Chondrocyte (in vitro differentiated cells): ENCODE data around the gene SFRP2. TPM values are rescaled to one million over a fixed set of nuclear protein-coding genes. Genes with fewer than 3 reads are reported as not detected.

Experiments used
- DNase-seq: peaks from one replicate; pipeline ENCODE4 v3.0.0; 2021; ENCODE audit warnings: mixed read lengths, low spot score
- H3K27ac Mint-ChIP-seq: one replicate; pipeline ENCODE4 v1.8.0; 2021; ENCODE audit warnings: mild to moderate bottlenecking, moderate library complexity, mixed read lengths; ENCODE audit not compliant: unreplicated experiment
- H3K27me3 Mint-ChIP-seq: 2 replicates; pipeline ENCODE4 v1.8.0; 2021; ENCODE audit warnings: low read depth, mixed read lengths
- H3K36me3 Mint-ChIP-seq: 2 replicates; pipeline ENCODE4 v1.8.0; 2021; ENCODE audit warnings: low read depth, mixed read lengths
- H3K4me1 Mint-ChIP-seq: 2 replicates; pipeline ENCODE4 v1.8.0; 2021; ENCODE audit warnings: low read depth, mild to moderate bottlenecking, mixed read lengths
- H3K4me3 Mint-ChIP-seq: one replicate; pipeline ENCODE4 v1.8.0; 2021; ENCODE audit warnings: mild to moderate bottlenecking, moderate library complexity, mixed read lengths; ENCODE audit not compliant: unreplicated experiment
- H3K9me3 Mint-ChIP-seq: 2 replicates; pipeline ENCODE4 v1.8.0; 2021; ENCODE audit warnings: low read depth, mixed read lengths
- total RNA-seq: library from RNA; stranded (reverse); gene quantifications from 3 replicates; pipeline ENCODE4 v1.2.1, GENCODE V29; 2021
- TF ChIP-seq, protein P1 (sequence below): fragments of 200-600 bp; sonication (generic); IDR thresholded peaks from 2 replicates; pipeline ENCODE4 v1.5.0; 2021; ENCODE audit warnings: antibody characterized with exemption, mild to moderate bottlenecking, moderate library complexity

Gene SFRP2
- total RNA-seq, 1 donor from 2014 or later: 120 TPM

- TF ChIP-seq, protein P1, sequence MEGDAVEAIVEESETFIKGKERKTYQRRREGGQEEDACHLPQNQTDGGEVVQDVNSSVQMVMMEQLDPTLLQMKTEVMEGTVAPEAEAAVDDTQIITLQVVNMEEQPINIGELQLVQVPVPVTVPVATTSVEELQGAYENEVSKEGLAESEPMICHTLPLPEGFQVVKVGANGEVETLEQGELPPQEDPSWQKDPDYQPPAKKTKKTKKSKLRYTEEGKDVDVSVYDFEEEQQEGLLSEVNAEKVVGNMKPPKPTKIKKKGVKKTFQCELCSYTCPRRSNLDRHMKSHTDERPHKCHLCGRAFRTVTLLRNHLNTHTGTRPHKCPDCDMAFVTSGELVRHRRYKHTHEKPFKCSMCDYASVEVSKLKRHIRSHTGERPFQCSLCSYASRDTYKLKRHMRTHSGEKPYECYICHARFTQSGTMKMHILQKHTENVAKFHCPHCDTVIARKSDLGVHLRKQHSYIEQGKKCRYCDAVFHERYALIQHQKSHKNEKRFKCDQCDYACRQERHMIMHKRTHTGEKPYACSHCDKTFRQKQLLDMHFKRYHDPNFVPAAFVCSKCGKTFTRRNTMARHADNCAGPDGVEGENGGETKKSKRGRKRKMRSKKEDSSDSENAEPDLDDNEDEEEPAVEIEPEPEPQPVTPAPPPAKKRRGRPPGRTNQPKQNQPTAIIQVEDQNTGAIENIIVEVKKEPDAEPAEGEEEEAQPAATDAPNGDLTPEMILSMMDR: no peak
- Mint-ChIP-seq H3K9me3 (no peaks in the 10 kb centered on the region), H3K27ac (no peak overlapping the region), H3K4me1 (peaks cover 16% of the 10 kb centered on the region), H3K4me3 (no peak overlapping the region), H3K36me3 (no peaks in the 10 kb centered on the region), H3K27me3 (peaks cover 18% of the 10 kb centered on the region)
- no peak for DNase-seq
These were observed 10.2 kb upstream of the SFRP2 start for GRCh38 chr4:153798901-153799693.

DNA sequence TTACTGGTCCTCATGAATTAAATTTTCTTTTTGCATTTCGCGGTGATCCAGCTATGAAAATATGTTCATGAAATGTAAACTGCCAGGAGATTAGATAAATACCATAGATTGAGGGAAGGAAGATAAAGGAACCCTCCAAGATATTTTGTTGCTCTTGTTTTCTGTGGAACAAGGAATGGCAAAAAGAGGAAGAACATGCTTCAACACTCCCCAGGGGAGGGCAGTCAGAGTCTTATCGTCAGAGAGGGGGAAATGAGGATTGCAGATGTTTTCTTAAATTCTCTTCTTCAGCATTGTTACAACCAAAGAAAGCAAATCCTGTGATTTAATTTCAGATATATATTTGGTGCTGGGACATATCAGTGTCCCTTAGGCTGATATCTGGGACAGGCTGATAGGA, 9.5 kb upstream of the SFRP2 start:
- Mint-ChIP-seq H3K27me3 (peaks cover 19% of the 10 kb centered on the region), H3K27ac (no peak overlapping the region)
- TF ChIP-seq, protein P1: peak; percentile 48

DNA sequence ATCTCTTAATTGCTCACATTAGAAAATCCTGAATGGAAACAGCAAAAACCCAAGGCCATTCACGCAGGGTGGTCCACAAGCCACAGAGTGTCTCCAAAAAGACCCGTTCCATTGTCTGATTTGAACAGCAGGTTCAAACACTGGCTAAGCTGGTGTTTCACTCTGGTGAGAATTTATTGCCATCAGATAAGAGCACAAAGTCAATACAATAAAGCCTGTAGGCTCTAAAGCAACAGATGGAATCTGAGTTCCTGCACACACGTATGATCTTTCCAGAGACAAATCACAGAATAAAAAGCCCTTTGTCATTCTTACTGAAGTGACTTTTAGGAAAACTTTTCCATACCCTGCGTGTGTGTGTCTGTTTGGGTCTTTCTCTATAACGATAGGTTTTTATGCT, 5.1 kb upstream of the SFRP2 start:
- H3K4me1 Mint-ChIP-seq: peaks cover 39% of the 10 kb centered on the region
- peaks cover 2% of the 10 kb centered on the region for H3K36me3 Mint-ChIP-seq
- H3K4me3 Mint-ChIP-seq: no peak overlapping the region
- TF ChIP-seq, protein P1: no peak
- no peak overlapping the region for H3K27ac Mint-ChIP-seq
- no peak for DNase-seq
- no peaks in the 10 kb centered on the region for H3K9me3 Mint-ChIP-seq
- H3K27me3 Mint-ChIP-seq: peaks cover 34% of the 10 kb centered on the region

More for the DNA sequence above, 9.5 kb upstream of the SFRP2 start:
- Mint-ChIP-seq H3K4me1 (peaks cover 18% of the 10 kb centered on the region), H3K36me3 (no peaks in the 10 kb centered on the region), H3K9me3 (no peaks in the 10 kb centered on the region), H3K4me3 (no peak overlapping the region)
- DNase-seq: no peak

DNA sequence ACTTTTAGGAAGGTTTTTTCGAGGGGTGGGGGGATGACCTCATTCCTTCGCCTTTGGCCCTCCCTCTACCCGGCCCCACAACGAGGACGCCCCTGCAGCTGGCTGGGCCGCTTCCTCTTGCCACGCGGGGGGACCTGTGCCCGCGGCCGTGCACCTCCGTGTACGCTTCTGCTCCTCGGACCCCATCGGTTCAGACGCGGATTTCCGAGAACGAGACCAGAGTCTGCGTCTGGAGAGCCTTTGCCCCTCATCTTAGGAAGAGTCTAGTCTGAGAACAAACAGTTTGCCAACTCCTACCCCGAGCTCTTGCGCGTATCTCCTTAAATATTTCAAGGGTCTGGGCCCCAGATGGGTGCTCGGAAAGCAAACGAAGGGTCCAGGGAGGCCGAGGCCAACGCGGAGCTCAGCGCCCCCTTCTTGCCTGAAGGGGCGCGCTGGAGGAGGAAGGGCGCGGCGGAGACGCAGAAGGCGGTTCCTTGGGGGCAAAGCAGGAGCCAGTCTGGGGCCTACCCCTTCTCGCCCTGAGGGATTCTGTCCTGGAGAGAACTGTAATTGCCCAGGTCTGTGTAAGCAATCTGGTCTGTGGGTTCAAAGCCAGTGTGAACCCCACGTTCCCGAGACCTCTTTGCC, 3.9 kb upstream of the SFRP2 start:
- Mint-ChIP-seq H3K27me3 (peaks cover 41% of the 10 kb centered on the region), H3K4me1 (peaks cover 41% of the 10 kb centered on the region), H3K4me3 (peak overlapping the region; percentile 27), H3K27ac (no peak overlapping the region), H3K36me3 (peaks cover 2% of the 10 kb centered on the region), H3K9me3 (no peaks in the 10 kb centered on the region)
- DNase-seq: no peak
- TF ChIP-seq, protein P1: peak; percentile 7

GRCh38 chr4:153791746-153792617, 3.1 kb upstream of the SFRP2 start:
- no peak for DNase-seq
- peak overlapping the region; percentile 70 for H3K4me3 Mint-ChIP-seq
- no peaks in the 10 kb centered on the region for H3K9me3 Mint-ChIP-seq
- peaks cover 45% of the 10 kb centered on the region for H3K27me3 Mint-ChIP-seq
- H3K27ac Mint-ChIP-seq: no peak overlapping the region
- TF ChIP-seq, protein P1: peak; percentile 71
- peaks cover 2% of the 10 kb centered on the region for H3K36me3 Mint-ChIP-seq
- H3K4me1 Mint-ChIP-seq: peaks cover 47% of the 10 kb centered on the region
